WTC11 (cell line): ENCODE data around the gene ARHGEF33. TPM values are rescaled to one million over a fixed set of nuclear protein-coding genes. Genes with fewer than 3 reads are reported as not detected.
A peak's percentile ranks its signal among the peaks of the same experiment; 100 is the strongest.

ENCODE experiments used
- ATAC-seq: fragments of 200-7000 bp; cut with Tn5 transposase; 2 replicates; pipeline ENCODE4 v1.10.0; 2021; ENCODE audit warnings: mild to moderate bottlenecking, moderate library complexity
- CTCF ChIA-PET: fragments of 300-600 bp; sonication (Branson Sonifier 250); formaldehyde crosslinking; loops from one replicate; lab custom pipeline; 2021; ENCODE audit warnings: antibody characterized with exemption; lab: Charles Lee
- POLR2A ChIA-PET: fragments of 350-600 bp; sonication (Branson Sonifier 250); formaldehyde crosslinking; loops from one replicate; lab custom pipeline; 2021; ENCODE audit warnings: antibody characterized with exemption; lab: Charles Lee
- DNase-seq: peaks from one replicate; pipeline ENCODE4 v3.0.0; 2021; ENCODE audit warnings: low spot score
- H3K27ac Mint-ChIP-seq: 2 replicates; pipeline ENCODE4 v1.8.0; 2021; ENCODE audit warnings: mixed read lengths
- H3K27me3 Mint-ChIP-seq: 2 replicates; pipeline ENCODE4 v1.8.0; 2021; ENCODE audit warnings: low read depth, mild to moderate bottlenecking, moderate library complexity, mixed read lengths
- H3K36me3 Mint-ChIP-seq: 2 replicates; pipeline ENCODE4 v1.8.0; 2021; ENCODE audit warnings: mixed read lengths
- H3K4me1 Mint-ChIP-seq: 2 replicates; pipeline ENCODE4 v1.8.0; 2022; ENCODE audit warnings: mixed read lengths
- H3K4me3 Mint-ChIP-seq: 2 replicates; pipeline ENCODE4 v1.8.0; 2021; ENCODE audit warnings: mild to moderate bottlenecking, moderate library complexity, mixed read lengths
- H3K9me3 Mint-ChIP-seq: 2 replicates; pipeline ENCODE4 v1.8.0; 2021; ENCODE audit warnings: mixed read lengths
- ATF3 ChIP-seq: sonication (generic); formaldehyde crosslinking; conservative IDR thresholded peaks from 2 replicates; pipeline ENCODE4 v1.8.1; 2022; ENCODE audit warnings: mild to moderate bottlenecking, missing genetic modification reagents
- CBFB ChIP-seq: sonication (generic); formaldehyde crosslinking; IDR thresholded peaks from 2 replicates; pipeline ENCODE4 v1.8.1; 2022; ENCODE audit warnings: mild to moderate bottlenecking, low read depth, missing genetic modification reagents
- CDX4 ChIP-seq: fragments of 250-450 bp; sonication (Bioruptor Pico); IDR thresholded peaks from 2 replicates; pipeline ENCODE4 v1.9.0; 2021; ENCODE audit warnings: moderate library complexity, mild to moderate bottlenecking, inconsistent platforms, borderline replicate concordance
- E2F1 ChIP-seq: sonication (generic); formaldehyde crosslinking; IDR thresholded peaks from 2 replicates; pipeline ENCODE4 v1.8.0; 2022; ENCODE audit warnings: mild to moderate bottlenecking, missing genetic modification reagents
- E2F4 ChIP-seq: sonication (generic); formaldehyde crosslinking; IDR thresholded peaks from 2 replicates; pipeline ENCODE4 v1.8.1; 2022; ENCODE audit warnings: low read depth, mild to moderate bottlenecking, moderate library complexity, missing genetic modification reagents, borderline replicate concordance
- ETV6 ChIP-seq: sonication (generic); formaldehyde crosslinking; IDR thresholded peaks from 2 replicates; pipeline ENCODE4 v1.8.1; 2022; ENCODE audit warnings: mild to moderate bottlenecking, missing genetic modification reagents
- FOXJ3 ChIP-seq: sonication (generic); formaldehyde crosslinking; IDR thresholded peaks from 2 replicates; pipeline ENCODE4 v1.9.0; 2021; ENCODE audit warnings: missing genetic modification reagents, mild to moderate bottlenecking, borderline replicate concordance
- FOXK1 ChIP-seq: sonication (generic); formaldehyde crosslinking; IDR thresholded peaks from 2 replicates; pipeline ENCODE4 v1.8.0; 2022; ENCODE audit warnings: mild to moderate bottlenecking, moderate library complexity, missing genetic modification reagents
- GRHL2 ChIP-seq: fragments of 250-450 bp; sonication (Bioruptor Pico); IDR thresholded peaks from 2 replicates; pipeline ENCODE4 v1.8.0; 2022; ENCODE audit warnings: mild to moderate bottlenecking, moderate library complexity; ENCODE audit not compliant: insufficient replicate concordance, severe bottlenecking
- JUN ChIP-seq: sonication (generic); formaldehyde crosslinking; IDR thresholded peaks from 2 replicates; pipeline ENCODE4 v1.8.0; 2023; ENCODE audit warnings: mild to moderate bottlenecking, missing genetic modification reagents
- KAT7 ChIP-seq: sonication (generic); formaldehyde crosslinking; IDR thresholded peaks from 2 replicates; pipeline ENCODE4 v1.8.1; 2023; ENCODE audit warnings: missing genetic modification reagents, mild to moderate bottlenecking, borderline replicate concordance
- NFE2L1 ChIP-seq: sonication (generic); formaldehyde crosslinking; IDR thresholded peaks from 2 replicates; pipeline ENCODE4 v1.8.1; 2023; ENCODE audit warnings: missing genetic modification reagents
- NR1H2 ChIP-seq: sonication (generic); formaldehyde crosslinking; IDR thresholded peaks from 2 replicates; pipeline ENCODE4 v1.9.0; 2021; ENCODE audit warnings: mild to moderate bottlenecking, moderate library complexity, missing genetic modification reagents
- OVOL2 ChIP-seq: fragments of 250-450 bp; sonication (Bioruptor Pico); IDR thresholded peaks from 2 replicates; pipeline ENCODE4 v1.9.0; 2021; ENCODE audit warnings: mild to moderate bottlenecking, borderline replicate concordance
- SMAD4 ChIP-seq: sonication (generic); formaldehyde crosslinking; IDR thresholded peaks from 2 replicates; pipeline ENCODE4 v1.8.0; 2022; ENCODE audit warnings: mild to moderate bottlenecking, missing genetic modification reagents
- SOX15 ChIP-seq: fragments of 250-450 bp; sonication (Bioruptor Pico); IDR thresholded peaks from 2 replicates; pipeline ENCODE4 v1.9.0; 2021; ENCODE audit warnings: mild to moderate bottlenecking
- TCF7 ChIP-seq: sonication (generic); formaldehyde crosslinking; IDR thresholded peaks from 2 replicates; pipeline ENCODE4 v1.8.0; 2022; ENCODE audit warnings: mild to moderate bottlenecking, low read depth, missing genetic modification reagents, moderate library complexity
- ZNF121 ChIP-seq: sonication (generic); formaldehyde crosslinking; IDR thresholded peaks from 2 replicates; pipeline ENCODE4 v1.8.0; 2023; ENCODE audit warnings: missing genetic modification reagents
- ZNF671 ChIP-seq: fragments of 250-450 bp; sonication (Bioruptor Pico); IDR thresholded peaks from 2 replicates; pipeline ENCODE4 v1.8.0; 2021; ENCODE audit warnings: mild to moderate bottlenecking
- total RNA-seq: library from RNA; stranded (reverse); gene quantifications from 3 replicates; pipeline ENCODE4 v1.2.3, GENCODE V29; 2021
- TF ChIP-seq, protein P1 (sequence below): sonication (generic); formaldehyde crosslinking; conservative IDR thresholded peaks from 2 replicates; pipeline ENCODE4 v1.8.1; 2023; ENCODE audit warnings: mild to moderate bottlenecking, low read depth, missing genetic modification reagents, moderate library complexity
- TF ChIP-seq, protein P2 (sequence below): sonication (generic); formaldehyde crosslinking; IDR thresholded peaks from 2 replicates; pipeline ENCODE4 v1.8.0; 2023; ENCODE audit warnings: missing genetic modification reagents, mild to moderate bottlenecking, borderline replicate concordance
- TF ChIP-seq, protein P3 (sequence below): sonication (generic); formaldehyde crosslinking; IDR thresholded peaks from 2 replicates; pipeline ENCODE4 v1.8.1; 2022; ENCODE audit warnings: mild to moderate bottlenecking, moderate library complexity, missing genetic modification reagents

ARHGEF33 gene
- total RNA-seq, 1 experiment from 2014 or later, result 0.42 TPM

- TF ChIP-seq OVOL2 (no peak), FOXJ3 (CRISPR knock-in tag) (no peak), ZNF121 (CRISPR knock-in tag) (peak; percentile 21; the same call in 1 of the 2 replicates), E2F4 (CRISPR knock-in tag) (peak; percentile 90), ETV6 (CRISPR knock-in tag) (peak; percentile 98), E2F1 (peak; percentile 98), ATF3 (CRISPR knock-in tag) (no peak), JUN (peak; percentile 97), KAT7 (CRISPR knock-in tag) (peak; percentile 98), SOX15 (CRISPR knock-in tag) (no peak), NR1H2 (CRISPR knock-in tag) (peak; percentile 85)
- TF ChIP-seq, protein P1, sequence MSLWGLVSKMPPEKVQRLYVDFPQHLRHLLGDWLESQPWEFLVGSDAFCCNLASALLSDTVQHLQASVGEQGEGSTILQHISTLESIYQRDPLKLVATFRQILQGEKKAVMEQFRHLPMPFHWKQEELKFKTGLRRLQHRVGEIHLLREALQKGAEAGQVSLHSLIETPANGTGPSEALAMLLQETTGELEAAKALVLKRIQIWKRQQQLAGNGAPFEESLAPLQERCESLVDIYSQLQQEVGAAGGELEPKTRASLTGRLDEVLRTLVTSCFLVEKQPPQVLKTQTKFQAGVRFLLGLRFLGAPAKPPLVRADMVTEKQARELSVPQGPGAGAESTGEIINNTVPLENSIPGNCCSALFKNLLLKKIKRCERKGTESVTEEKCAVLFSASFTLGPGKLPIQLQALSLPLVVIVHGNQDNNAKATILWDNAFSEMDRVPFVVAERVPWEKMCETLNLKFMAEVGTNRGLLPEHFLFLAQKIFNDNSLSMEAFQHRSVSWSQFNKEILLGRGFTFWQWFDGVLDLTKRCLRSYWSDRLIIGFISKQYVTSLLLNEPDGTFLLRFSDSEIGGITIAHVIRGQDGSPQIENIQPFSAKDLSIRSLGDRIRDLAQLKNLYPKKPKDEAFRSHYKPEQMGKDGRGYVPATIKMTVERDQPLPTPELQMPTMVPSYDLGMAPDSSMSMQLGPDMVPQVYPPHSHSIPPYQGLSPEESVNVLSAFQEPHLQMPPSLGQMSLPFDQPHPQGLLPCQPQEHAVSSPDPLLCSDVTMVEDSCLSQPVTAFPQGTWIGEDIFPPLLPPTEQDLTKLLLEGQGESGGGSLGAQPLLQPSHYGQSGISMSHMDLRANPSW, result 0 out of 2 replicates have a peak, but pooled peaks have one; percentile 87
These were observed 70.4 kb downstream of the ARHGEF33 start (continued) for GRCh38 chr2:38959938-38960608.

GRCh38 chr2:38960609-38961320, 71.1 kb downstream of the ARHGEF33 start:
- H3K9me3 Mint-ChIP-seq, result peaks cover 17% of the 10 kb centered on the region
- POLR2A ChIA-PET, result no interaction called here
- no peak overlapping the region for H3K27ac Mint-ChIP-seq
- H3K4me1 Mint-ChIP-seq, result peaks cover 5% of the 10 kb centered on the region; the same call in 1 of the 2 replicates
- H3K4me3 Mint-ChIP-seq, result peak overlapping the region; percentile 51
- H3K27me3 Mint-ChIP-seq, result peaks cover 54% of the 10 kb centered on the region
- ATAC-seq (peak; percentile 82), DNase-seq (peak; percentile 55)
- 0 out of 2 replicates have a peak, but pooled peaks cover 8% of the 10 kb centered on the region for H3K36me3 Mint-ChIP-seq
- CTCF ChIA-PET, result interaction anchor here (1.3 to 3.7 kb wide), 4 partner anchors 13 to 267 kb away, joined by 4 to 44 read pairs (median 6); partner anchors contain the start of gene SOS1
- TF ChIP-seq, protein P2, sequence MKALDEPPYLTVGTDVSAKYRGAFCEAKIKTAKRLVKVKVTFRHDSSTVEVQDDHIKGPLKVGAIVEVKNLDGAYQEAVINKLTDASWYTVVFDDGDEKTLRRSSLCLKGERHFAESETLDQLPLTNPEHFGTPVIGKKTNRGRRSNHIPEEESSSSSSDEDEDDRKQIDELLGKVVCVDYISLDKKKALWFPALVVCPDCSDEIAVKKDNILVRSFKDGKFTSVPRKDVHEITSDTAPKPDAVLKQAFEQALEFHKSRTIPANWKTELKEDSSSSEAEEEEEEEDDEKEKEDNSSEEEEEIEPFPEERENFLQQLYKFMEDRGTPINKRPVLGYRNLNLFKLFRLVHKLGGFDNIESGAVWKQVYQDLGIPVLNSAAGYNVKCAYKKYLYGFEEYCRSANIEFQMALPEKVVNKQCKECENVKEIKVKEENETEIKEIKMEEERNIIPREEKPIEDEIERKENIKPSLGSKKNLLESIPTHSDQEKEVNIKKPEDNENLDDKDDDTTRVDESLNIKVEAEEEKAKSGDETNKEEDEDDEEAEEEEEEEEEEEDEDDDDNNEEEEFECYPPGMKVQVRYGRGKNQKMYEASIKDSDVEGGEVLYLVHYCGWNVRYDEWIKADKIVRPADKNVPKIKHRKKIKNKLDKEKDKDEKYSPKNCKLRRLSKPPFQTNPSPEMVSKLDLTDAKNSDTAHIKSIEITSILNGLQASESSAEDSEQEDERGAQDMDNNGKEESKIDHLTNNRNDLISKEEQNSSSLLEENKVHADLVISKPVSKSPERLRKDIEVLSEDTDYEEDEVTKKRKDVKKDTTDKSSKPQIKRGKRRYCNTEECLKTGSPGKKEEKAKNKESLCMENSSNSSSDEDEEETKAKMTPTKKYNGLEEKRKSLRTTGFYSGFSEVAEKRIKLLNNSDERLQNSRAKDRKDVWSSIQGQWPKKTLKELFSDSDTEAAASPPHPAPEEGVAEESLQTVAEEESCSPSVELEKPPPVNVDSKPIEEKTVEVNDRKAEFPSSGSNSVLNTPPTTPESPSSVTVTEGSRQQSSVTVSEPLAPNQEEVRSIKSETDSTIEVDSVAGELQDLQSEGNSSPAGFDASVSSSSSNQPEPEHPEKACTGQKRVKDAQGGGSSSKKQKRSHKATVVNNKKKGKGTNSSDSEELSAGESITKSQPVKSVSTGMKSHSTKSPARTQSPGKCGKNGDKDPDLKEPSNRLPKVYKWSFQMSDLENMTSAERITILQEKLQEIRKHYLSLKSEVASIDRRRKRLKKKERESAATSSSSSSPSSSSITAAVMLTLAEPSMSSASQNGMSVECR (CRISPR knock-in tag), result no peak
- TF ChIP-seq FOXK1 (CRISPR knock-in tag) (no peak), ZNF671 (CRISPR knock-in tag) (no peak), CDX4 (no peak), SMAD4 (CRISPR knock-in tag) (no peak), GRHL2 (no peak), CBFB (no peak; the same call in 1 of the 2 replicates), E2F1 (no peak), KAT7 (CRISPR knock-in tag) (no peak), NFE2L1 (CRISPR knock-in tag) (no peak), TCF7 (CRISPR knock-in tag) (no peak)
- TF ChIP-seq, protein P3, sequence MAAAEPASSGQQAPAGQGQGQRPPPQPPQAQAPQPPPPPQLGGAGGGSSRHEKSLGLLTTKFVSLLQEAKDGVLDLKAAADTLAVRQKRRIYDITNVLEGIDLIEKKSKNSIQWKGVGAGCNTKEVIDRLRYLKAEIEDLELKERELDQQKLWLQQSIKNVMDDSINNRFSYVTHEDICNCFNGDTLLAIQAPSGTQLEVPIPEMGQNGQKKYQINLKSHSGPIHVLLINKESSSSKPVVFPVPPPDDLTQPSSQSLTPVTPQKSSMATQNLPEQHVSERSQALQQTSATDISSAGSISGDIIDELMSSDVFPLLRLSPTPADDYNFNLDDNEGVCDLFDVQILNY (CRISPR knock-in tag), result peak; percentile 11; the same call in 1 of the 2 replicates
